Type B pancreatic cell (in vitro differentiated cells): ENCODE data around the gene SPATA3. TPM values are rescaled to one million over a fixed set of nuclear protein-coding genes. Genes with fewer than 3 reads are reported as not detected.
"Not testable (repeated sequence)": the region's sequence is repeated elsewhere in the genome, so short reads cannot be mapped to it uniquely, and the experiment has no call there.

Source experiments
- DNase-seq: peaks from one replicate; pipeline ENCODE4 v3.0.0; 2021; ENCODE audit warnings: mixed read lengths; ENCODE audit not compliant: unreplicated experiment; ENCODE audit errors: extremely low spot score
- H3K27ac Mint-ChIP-seq: 2 replicates; pipeline ENCODE4 v1.8.0; 2021; ENCODE audit warnings: mild to moderate bottlenecking, mixed read lengths
- H3K27me3 Mint-ChIP-seq: 2 replicates; pipeline ENCODE4 v1.8.0; 2021; ENCODE audit warnings: mixed read lengths
- H3K36me3 Mint-ChIP-seq: 2 replicates; pipeline ENCODE4 v1.8.0; 2021; ENCODE audit warnings: mixed read lengths
- H3K4me1 Mint-ChIP-seq: one replicate; pipeline ENCODE4 v1.8.0; 2021; ENCODE audit warnings: mixed read lengths; ENCODE audit not compliant: unreplicated experiment
- H3K4me3 Mint-ChIP-seq: 2 replicates; pipeline ENCODE4 v1.8.0; 2021; ENCODE audit warnings: mild to moderate bottlenecking, mixed read lengths
- H3K9me3 Mint-ChIP-seq: 2 replicates; pipeline ENCODE4 v1.8.0; 2021; ENCODE audit warnings: mixed read lengths
- CTCF ChIP-seq: fragments of 200-600 bp; sonication (generic); conservative IDR thresholded peaks from 2 replicates; pipeline ENCODE4 v1.5.0; 2021; ENCODE audit warnings: antibody characterized with exemption, mild to moderate bottlenecking
- total RNA-seq: library from RNA; stranded (reverse); gene quantifications from 2 replicates; pipeline ENCODE4 v1.2.1, GENCODE V29; 2021; ENCODE audit warnings: low replicate concordance

SPATA3 gene
- total RNA-seq, 1 donor from 2014 or later = not detected

DNA sequence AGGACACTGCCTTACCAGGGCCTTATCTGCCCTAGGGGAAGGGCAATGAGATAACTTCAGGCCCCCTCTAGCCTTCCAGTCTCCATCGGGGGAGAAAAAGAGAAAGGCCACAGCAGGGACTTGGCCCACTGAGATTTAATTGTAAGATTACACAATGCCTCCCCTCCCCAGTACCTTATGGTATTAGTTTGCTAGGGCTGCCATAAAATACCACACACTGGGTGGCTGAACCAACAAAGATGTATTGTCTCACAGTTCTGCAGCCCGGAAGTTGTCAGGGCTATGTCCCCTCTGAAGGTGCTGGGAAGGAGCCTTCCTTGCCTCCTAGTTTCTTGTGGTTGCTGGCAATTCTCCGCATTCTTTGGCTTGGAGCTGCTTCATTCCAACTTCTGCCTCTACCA is 34.8 kb upstream of the SPATA3 start:
- Mint-ChIP-seq H3K36me3 (no peaks in the 10 kb centered on the region), H3K9me3 (no peaks in the 10 kb centered on the region), H3K4me1 (peaks cover 9% of the 10 kb centered on the region), H3K4me3 (no peak overlapping the region), H3K27ac (no peak overlapping the region), H3K27me3 (peaks cover 38% of the 10 kb centered on the region)
- no peak for TF ChIP-seq CTCF
- DNase-seq = no peak

- no peak for TF ChIP-seq CTCF
- no peak overlapping the region for H3K4me3 Mint-ChIP-seq
Measured at GRCh38 chr2:230964136-230964730, 31.7 kb upstream of the SPATA3 start.

DNA sequence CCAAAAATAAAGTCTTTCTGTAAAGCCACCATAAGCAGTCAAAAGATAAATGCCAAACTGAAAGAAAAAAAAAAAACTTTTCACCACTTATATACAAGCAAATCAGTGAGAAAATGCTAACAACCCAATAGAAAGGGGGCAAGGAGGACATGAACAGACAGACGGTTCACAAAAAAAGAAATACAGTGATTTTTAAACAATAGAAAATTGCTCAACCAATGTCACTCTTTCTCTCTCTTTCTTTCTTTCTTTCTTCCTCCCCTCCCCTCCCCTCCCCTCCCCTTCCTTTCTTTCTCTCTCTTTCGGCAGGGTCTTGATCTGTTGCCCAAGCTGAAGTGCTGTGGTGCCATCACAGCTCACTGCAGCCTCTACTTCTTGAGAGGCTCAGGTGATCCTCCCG is 28.8 kb upstream of the SPATA3 start:
- H3K27me3 Mint-ChIP-seq = no peaks in the 10 kb centered on the region
- no peak overlapping the region for H3K27ac Mint-ChIP-seq
- no peak overlapping the region for H3K4me3 Mint-ChIP-seq
- H3K4me1 Mint-ChIP-seq = no peaks in the 10 kb centered on the region
- no peak for TF ChIP-seq CTCF
- no peaks in the 10 kb centered on the region for H3K36me3 Mint-ChIP-seq
- H3K9me3 Mint-ChIP-seq = no peaks in the 10 kb centered on the region
- no peak for DNase-seq

More at GRCh38 chr2:230964136-230964730, 31.7 kb upstream of the SPATA3 start:
- Mint-ChIP-seq H3K4me1 (no peaks in the 10 kb centered on the region), H3K9me3 (no peaks in the 10 kb centered on the region), H3K27me3 (peaks cover 10% of the 10 kb centered on the region), H3K27ac (no peak overlapping the region), H3K36me3 (no peaks in the 10 kb centered on the region)
- no peak for DNase-seq

GRCh38 chr2:230968314-230968713 is 27.6 kb upstream of the SPATA3 start:
- H3K36me3 Mint-ChIP-seq, H3K27ac Mint-ChIP-seq, H3K4me1 Mint-ChIP-seq, DNase-seq, H3K9me3 Mint-ChIP-seq, H3K4me3 Mint-ChIP-seq, H3K27me3 Mint-ChIP-seq: not testable (repeated sequence)

DNA sequence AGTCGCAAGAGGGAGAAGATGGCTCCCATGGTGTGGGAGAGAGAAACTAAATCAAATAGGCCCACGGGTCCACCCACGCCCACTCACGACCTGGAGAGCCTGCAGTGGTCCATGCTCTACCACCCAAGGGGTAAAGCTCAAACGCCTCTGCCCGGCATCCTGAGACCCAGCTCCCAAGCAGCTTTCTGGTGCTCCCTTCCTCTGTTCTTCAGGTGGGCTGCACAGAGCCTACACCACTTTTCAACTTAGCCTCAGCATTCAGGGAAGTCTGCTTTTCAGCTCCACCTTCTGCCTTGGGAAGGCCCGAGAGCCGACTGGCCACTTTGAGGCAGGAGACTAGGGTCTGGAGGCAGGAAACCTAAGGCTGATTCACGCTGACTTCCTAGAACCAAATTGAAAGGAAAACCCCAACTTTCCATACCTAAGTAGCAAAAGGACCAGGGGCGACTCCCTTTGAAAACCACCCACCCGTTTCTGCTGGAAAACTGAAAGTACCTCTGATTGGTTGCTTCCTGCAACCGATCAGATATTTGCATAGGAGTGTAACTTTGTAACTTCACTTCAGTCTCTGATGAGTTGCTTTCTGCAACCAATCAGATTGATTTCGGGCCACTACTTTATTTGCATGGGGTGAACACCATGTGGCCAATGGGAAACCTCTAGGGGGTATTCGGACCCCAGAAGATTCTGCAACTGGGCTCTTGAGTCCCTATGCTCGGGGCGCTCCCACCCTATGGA is 26.8 kb upstream of the SPATA3 start:
- no peaks in the 10 kb centered on the region for H3K36me3 Mint-ChIP-seq
- H3K4me3 Mint-ChIP-seq = no peak overlapping the region
- no peaks in the 10 kb centered on the region for H3K9me3 Mint-ChIP-seq
- no peak for DNase-seq
- no peak overlapping the region for H3K27ac Mint-ChIP-seq
- H3K27me3 Mint-ChIP-seq = no peaks in the 10 kb centered on the region
- no peaks in the 10 kb centered on the region for H3K4me1 Mint-ChIP-seq
- no peak for TF ChIP-seq CTCF

GRCh38 chr2:230969659-230970015 is 26.3 kb upstream of the SPATA3 start:
- TF ChIP-seq CTCF = no peak
- Mint-ChIP-seq H3K4me1 (no peaks in the 10 kb centered on the region), H3K27me3 (no peaks in the 10 kb centered on the region), H3K4me3 (no peak overlapping the region), H3K36me3 (no peaks in the 10 kb centered on the region), H3K9me3 (no peaks in the 10 kb centered on the region), H3K27ac (no peak overlapping the region)
- no peak for DNase-seq
